Measurements from ENCODE around the gene LTA4H.

GRCh38 chr12:96068111-96068510 is 32.7 kb upstream of the LTA4H start:
- TF ChIP-seq CTCF (IDR thresholded peaks at IDR 0.05): no peak
- no peak for TF ChIP-seq EP300 (IDR thresholded peaks at IDR 0.05)
- TF ChIP-seq POLR2AphosphoS5 (IDR thresholded peaks at IDR 0.05): no peak
- TF ChIP-seq POLR2A (IDR thresholded peaks at IDR 0.05): no peak

Data from gastroesophageal sphincter (tissue), 3 donors.